ENCODE results near the gene CYB561. TPM values are rescaled to one million over a fixed set of nuclear protein-coding genes. Genes with fewer than 3 reads are reported as not detected.

Gene CYB561
- polyA plus RNA-seq, 3 donors = 5.2 to 11.8 (median 8.3) TPM

- intact Hi-C loops (cut with micrococcal nuclease) = no loop called here
- Mint-ChIP-seq H3K27ac (no peak overlapping the region), H3K36me3 (no peaks in the 10 kb centered on the region)
Observed at GRCh38 chr17:63494300-63494928, 48.3 kb upstream of the CYB561 start.

GRCh38 chr17:63493411-63493810, 47.3 kb upstream of the CYB561 start:
- no peak for DNase-seq
- 95% methylated on average over 8 of the region's 9 CpGs for WGBS (ENCODE audit: insufficient coverage)
- intact Hi-C loops (cut with micrococcal nuclease) = no loop called here
- H3K36me3 Mint-ChIP-seq = no peaks in the 10 kb centered on the region
- Histone ChIP-seq H3K9ac (ENCODE audit: insufficient read depth, low read length, poor library complexity, severe bottlenecking) (no peak overlapping the region), H3K79me2 (ENCODE audit: insufficient read depth, low read length) (no peaks in the 10 kb centered on the region), H3K27me3 (ENCODE audit: control insufficient read depth in 2 of 2, insufficient read depth in 2 of 2, low read length in 2 of 2) (no peaks in the 10 kb centered on the region), H3K4me2 (replicated peaks; ENCODE audit: extremely low read depth, low read length, poor library complexity, severe bottlenecking) (no peak overlapping the region), H2AFZ (ENCODE audit: insufficient read depth, low read depth, low read length, poor library complexity, severe bottlenecking) (no peak overlapping the region), H3K36me3 (replicated peaks in 1 of 2; ENCODE audit: control insufficient read depth in 1 of 2, insufficient read depth in 2 of 2, low read length in 2 of 2) (no peaks in the 10 kb centered on the region), H3K4me1 (ENCODE audit: control insufficient read depth in 1 of 2, insufficient read depth in 2 of 2, low read length in 2 of 2) (no peaks in the 10 kb centered on the region), H3K27ac (ENCODE audit: low read depth in 1 of 2, low read length in 2 of 2) (no peak overlapping the region), H3K9me3 (replicated peaks in 1 of 2; ENCODE audit: control insufficient read depth in 1 of 2, insufficient read depth in 1 of 2, low read length in 2 of 2) (no peaks in the 10 kb centered on the region), H4K20me1 (ENCODE audit: insufficient read depth, low read length) (no peaks in the 10 kb centered on the region), H3K4me3 (replicated peaks in 1 of 3; ENCODE audit: low read depth in 2 of 3, low read length in 3 of 3) (no peak overlapping the region)
- H3K4me1 Mint-ChIP-seq = no peaks in the 10 kb centered on the region
- peaks cover 0 to 9% (median 6%) of the 10 kb centered on the region in 3 donors for H3K27me3 Mint-ChIP-seq (ENCODE audit: low read depth in 3 of 3)
- no peak for TF ChIP-seq CTCF (IDR thresholded peaks at IDR 0.05)
- no peaks in the 10 kb centered on the region for H3K9me3 Mint-ChIP-seq
- no peak overlapping the region for H3K4me3 Mint-ChIP-seq
- H3K27ac Mint-ChIP-seq = no peak overlapping the region

More at GRCh38 chr17:63494300-63494928, 48.3 kb upstream of the CYB561 start:
- no peak overlapping the region for H3K4me2 ChIP-seq (replicated peaks; ENCODE audit: extremely low read depth, low read length, poor library complexity, severe bottlenecking)
- no peaks in the 10 kb centered on the region for H3K36me3 ChIP-seq (replicated peaks in 1 of 2; ENCODE audit: control insufficient read depth in 1 of 2, insufficient read depth in 2 of 2, low read length in 2 of 2)
- H3K27me3 ChIP-seq (ENCODE audit: control insufficient read depth in 2 of 2, insufficient read depth in 2 of 2, low read length in 2 of 2) = no peaks in the 10 kb centered on the region
- no peak for DNase-seq
- Mint-ChIP-seq H3K4me1 (peaks cover 7% of the 10 kb centered on the region), H3K4me3 (no peak overlapping the region), H3K27me3 (ENCODE audit: low read depth in 3 of 3) (peaks cover 0 to 10% (median 6%) of the 10 kb centered on the region in 3 donors), H3K9me3 (no peaks in the 10 kb centered on the region)
- H3K4me1 ChIP-seq (ENCODE audit: control insufficient read depth in 1 of 2, insufficient read depth in 2 of 2, low read length in 2 of 2) = no peaks in the 10 kb centered on the region
- H3K9ac ChIP-seq (ENCODE audit: insufficient read depth, low read length, poor library complexity, severe bottlenecking) = no peak overlapping the region
- WGBS (ENCODE audit: insufficient coverage) = 92% methylated on average over 5 of the region's 12 CpGs
- no peak overlapping the region for H2AFZ ChIP-seq (ENCODE audit: insufficient read depth, low read depth, low read length, poor library complexity, severe bottlenecking)
- no peak overlapping the region for H3K27ac ChIP-seq (ENCODE audit: low read depth in 1 of 2, low read length in 2 of 2)
- H3K79me2 ChIP-seq (ENCODE audit: insufficient read depth, low read length) = no peaks in the 10 kb centered on the region
- no peaks in the 10 kb centered on the region for H4K20me1 ChIP-seq (ENCODE audit: insufficient read depth, low read length)
- TF ChIP-seq CTCF (IDR thresholded peaks at IDR 0.05) = no peak
- H3K4me3 ChIP-seq (replicated peaks in 1 of 3; ENCODE audit: low read depth in 2 of 3, low read length in 3 of 3) = no peak overlapping the region
- H3K9me3 ChIP-seq (replicated peaks in 1 of 2; ENCODE audit: control insufficient read depth in 1 of 2, insufficient read depth in 1 of 2, low read length in 2 of 2) = no peaks in the 10 kb centered on the region
